Hepatocyte (in vitro differentiated cells): Measurements from ENCODE around the gene NSRP1.

Experiments
- EZH2 ChIP-seq: fragments of 200-600 bp; sonication (generic); IDR thresholded peaks from 2 replicates; pipeline ENCODE4 v1.6.1; 2016; ENCODE audit warnings: antibody characterized with exemption, mild to moderate bottlenecking, borderline replicate concordance
- TF ChIP-seq, protein P1 (sequence below): fragments of 200-600 bp; sonication (generic); IDR thresholded peaks from 2 replicates; pipeline ENCODE4 v1.5.1; 2016; ENCODE audit warnings: antibody characterized with exemption, mild to moderate bottlenecking; ENCODE audit not compliant: poor library complexity

DNA sequence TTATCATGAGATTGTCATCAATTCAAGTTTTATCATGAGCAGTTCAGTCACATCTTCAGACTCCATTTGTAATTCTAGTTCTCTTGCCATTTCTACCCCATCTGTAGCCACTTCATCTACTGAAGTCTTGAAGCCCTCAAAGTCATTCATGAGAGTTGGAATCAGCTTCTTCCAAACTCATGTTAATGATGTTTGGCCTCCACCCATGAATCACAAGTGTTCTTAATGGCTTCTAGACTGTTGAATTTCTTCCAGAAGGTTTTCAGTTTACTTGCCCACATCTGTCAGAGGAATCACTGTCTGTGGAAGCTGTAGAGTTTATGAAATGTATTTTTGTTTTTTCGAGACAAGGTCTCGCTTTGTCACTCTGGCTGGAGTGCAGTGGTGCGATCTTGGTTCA, 16.0 kb downstream of the NSRP1 start:
- no peak for TF ChIP-seq EZH2
- TF ChIP-seq, protein P1, sequence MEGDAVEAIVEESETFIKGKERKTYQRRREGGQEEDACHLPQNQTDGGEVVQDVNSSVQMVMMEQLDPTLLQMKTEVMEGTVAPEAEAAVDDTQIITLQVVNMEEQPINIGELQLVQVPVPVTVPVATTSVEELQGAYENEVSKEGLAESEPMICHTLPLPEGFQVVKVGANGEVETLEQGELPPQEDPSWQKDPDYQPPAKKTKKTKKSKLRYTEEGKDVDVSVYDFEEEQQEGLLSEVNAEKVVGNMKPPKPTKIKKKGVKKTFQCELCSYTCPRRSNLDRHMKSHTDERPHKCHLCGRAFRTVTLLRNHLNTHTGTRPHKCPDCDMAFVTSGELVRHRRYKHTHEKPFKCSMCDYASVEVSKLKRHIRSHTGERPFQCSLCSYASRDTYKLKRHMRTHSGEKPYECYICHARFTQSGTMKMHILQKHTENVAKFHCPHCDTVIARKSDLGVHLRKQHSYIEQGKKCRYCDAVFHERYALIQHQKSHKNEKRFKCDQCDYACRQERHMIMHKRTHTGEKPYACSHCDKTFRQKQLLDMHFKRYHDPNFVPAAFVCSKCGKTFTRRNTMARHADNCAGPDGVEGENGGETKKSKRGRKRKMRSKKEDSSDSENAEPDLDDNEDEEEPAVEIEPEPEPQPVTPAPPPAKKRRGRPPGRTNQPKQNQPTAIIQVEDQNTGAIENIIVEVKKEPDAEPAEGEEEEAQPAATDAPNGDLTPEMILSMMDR = no peak
